Activated CD4-positive, CD25-positive, alpha-beta regulatory T cell treated with anti-CD3 and anti-CD28 coated beads, Interleukin-2, amount 50 U/mL, for 72 hours (primary cell): ENCODE results near the gene P2RX7.
A peak's percentile ranks its signal among the peaks of the same experiment; 100 is the strongest.

Experiments
- DNase-seq: peaks from one replicate; pipeline ENCODE4 v3.0.0; 2021

Gene P2RX7

DNA sequence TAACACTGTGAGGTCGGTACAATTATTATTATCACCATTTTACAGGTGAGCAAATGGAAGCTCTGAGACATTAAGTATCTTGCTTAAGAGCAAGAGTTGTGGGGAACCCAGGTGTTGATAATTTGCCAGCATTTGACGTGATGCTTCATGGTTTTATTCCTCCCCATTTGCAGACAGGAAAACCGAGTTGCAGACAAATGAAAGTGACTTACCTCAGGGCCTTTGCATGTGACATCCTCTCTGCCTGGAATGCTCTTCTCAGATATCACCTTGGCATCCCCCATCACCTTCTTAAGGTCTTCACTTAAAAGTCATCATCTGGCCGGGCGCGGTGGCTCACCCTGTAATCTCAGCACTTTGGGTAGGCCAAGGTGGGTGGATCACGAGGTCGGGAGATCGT lies 21.0 kb upstream of the P2RX7 start:
- DNase-seq = no peak

DNA sequence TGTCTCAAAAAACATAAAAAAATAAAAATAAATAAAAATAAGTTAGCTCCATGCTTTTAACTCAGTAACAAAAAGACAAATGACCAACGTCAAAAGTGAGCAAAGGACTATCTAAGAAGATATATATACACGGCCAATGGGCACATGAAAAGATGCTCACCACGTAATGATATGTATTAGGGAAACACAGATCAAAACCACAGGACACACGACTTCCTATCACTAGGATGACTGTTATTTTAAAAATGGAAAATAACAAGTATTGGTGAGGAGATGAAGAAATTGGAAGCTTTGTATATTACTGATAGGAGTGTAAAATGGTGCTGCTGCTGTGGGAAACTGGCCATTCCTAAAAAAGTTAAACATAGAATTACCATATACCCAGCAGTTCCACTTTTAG lies 20.2 kb upstream of the P2RX7 start:
- no peak for DNase-seq

DNA sequence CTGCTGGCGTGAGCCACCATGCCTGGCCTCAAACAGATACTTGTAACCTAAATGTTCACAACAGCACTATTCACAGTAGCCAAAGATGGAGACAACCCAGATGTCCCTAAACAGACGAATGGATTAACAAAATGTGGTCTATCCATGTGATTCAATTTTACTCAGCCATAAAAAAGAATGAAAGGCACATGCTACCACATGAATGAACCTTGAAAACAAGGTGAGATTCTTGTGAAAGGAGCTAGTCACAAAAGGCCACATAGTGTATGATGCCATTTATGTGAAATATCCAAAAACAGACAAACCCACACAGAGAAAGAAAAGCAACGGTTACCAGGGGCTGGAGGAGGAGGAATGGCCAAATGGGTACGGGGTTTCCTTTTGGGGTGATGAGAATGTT lies 19.6 kb upstream of the P2RX7 start:
- DNase-seq = no peak

DNA sequence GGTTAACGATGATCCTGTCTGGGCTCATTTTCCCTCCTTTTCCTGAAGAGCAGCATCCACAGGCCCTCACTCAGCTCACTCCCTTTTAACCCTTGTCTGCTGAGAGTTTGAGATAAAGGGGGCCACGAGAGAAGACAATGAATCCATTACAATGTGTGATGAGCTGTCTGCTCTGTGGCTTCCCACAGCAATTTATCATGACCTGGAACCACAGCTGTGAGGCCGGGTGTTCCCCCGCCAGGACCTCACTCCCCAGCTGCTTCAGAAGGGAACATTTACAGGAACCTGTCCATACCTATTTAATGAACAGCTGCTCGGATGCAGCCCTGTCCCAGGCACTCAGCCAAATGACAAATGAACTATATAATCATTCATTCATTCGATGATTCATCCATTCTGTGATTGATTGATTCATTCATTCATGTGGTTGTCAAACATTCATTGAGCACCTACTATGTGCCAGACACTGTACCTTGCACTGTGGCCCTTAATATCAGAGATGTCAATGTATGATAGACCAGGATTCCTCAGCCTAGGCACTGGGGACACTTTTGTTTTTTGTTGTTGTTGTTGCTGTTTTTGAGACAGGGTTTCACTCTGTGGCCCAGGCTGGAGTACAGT lies 18.5 kb upstream of the P2RX7 start:
- DNase-seq = no peak

DNA sequence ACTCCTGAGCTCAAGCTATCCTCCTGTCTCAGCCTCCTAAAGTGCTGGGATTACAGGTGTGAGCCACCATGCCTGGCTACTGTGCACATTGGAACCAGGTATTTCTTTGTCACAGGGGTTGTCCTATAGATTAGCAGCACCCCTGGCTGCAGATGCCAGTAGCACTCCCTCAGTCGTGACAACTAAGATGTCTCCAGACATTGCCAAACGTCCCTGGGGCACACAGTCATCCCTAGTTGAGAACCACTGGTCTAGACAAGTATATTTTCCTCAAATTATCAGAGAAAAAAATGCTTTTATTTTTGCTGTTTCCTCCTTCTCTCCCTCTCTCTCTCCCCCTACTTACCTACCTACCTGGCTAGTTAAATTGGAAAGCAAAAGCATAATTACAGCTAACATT lies 17.9 kb upstream of the P2RX7 start:
- DNase-seq = no peak

DNA sequence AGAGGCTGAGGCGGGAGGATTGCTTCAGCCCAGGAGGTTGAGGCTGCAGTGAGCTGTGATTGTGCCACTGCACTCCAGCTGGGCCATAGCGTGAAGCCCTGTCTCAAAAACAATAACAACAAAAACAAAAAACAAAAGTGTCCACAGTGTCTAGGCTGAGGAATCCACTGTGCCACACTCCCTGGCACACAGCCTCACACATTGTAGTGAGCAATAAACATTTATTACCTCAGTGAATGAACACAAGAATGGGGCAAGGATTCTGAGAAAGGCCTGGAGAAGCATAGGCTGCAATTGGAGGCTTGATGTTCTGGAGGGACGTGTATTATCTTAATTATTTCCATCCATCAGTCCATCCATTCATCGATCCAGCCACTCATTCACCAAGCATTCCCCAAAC lies 17.1 kb upstream of the P2RX7 start:
- DNase-seq = no peak

DNA sequence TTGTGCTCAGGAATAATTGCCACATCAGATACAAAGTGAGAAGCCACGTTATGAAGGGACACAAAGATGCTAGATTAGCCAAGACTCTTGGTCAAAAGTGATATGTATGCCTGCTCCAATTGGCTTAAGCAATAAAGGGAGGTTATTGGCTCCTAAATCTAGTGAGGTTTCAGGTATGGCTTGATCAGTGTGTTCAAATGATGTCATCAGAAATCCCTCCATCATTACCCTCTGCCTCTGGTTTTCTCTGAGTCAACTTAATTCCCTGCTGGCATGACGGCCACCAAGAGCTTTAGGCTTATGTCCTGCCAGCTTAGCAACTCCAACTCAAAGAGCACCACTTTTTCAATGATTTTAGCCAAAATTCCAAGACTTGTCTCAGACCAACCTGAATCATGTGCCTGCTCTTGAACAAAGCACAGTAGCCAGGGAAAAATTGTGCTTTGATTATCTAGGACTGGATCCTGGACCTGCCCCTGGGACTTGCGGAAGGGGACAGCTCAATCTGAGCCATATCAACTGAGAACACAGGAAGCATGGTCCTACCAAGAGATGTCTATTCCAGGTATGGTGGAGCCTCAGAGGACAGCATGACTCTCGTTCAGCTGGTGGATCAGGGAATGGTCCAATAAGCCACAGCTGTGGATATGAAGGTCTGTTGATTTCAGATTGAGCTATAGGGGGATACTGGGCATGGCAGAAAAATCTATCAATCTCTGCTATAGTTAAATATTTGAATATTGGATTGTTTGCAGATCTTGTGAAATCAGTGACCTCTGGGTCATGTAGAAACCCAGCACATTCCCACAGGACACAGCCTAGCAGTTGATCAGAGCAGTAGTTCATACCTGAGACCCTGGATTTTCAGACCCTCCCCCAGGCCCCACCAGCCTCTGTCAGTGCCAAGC lies 16.1 kb upstream of the P2RX7 start:
- no peak for DNase-seq

DNA sequence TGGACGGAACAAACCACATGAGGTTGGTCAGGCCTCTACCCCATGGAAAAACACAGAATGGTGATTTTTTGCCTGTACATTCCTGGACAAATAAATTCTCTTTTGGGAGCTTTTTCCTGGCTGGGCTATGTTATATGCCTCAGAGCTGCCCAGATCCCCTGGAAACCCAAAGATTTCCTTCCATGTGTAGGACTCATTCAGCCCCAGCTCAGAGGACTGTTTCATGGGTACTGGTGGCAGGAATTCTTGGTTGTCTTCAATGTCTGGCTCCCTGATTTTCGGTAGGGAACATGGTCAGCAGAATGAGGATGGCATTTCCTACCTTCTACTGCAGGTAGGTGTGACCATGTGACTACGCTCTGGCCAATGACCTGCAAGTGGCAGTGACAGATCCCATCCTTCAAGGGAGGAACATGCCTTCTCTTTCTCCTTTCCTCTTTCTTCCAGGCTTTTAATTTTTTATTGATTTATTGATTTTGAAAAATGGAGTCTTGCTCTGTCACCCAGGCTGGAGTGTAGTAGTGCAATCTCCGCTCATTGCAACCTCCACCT lies 15.4 kb upstream of the P2RX7 start:
- no peak for DNase-seq

DNA sequence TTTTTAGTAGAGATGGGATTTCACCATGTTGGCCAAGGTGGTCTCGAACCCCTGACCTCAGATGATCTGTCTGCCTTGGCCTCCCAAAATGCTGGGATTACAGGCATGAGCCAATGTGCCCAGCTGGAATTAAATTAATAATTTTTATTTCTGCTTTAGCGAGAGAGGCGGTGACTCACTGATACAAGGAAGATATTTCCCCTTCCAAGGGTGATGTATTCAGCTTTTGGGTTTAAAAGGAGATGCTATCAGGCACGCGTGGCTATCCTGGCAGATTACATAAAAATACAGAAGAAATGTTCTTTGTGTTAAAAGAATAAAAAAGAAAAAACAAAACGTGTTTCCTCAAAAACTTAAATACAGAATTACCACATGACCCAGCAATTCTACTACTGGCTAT lies 12.4 kb upstream of the P2RX7 start:
- DNase-seq = no peak

DNA sequence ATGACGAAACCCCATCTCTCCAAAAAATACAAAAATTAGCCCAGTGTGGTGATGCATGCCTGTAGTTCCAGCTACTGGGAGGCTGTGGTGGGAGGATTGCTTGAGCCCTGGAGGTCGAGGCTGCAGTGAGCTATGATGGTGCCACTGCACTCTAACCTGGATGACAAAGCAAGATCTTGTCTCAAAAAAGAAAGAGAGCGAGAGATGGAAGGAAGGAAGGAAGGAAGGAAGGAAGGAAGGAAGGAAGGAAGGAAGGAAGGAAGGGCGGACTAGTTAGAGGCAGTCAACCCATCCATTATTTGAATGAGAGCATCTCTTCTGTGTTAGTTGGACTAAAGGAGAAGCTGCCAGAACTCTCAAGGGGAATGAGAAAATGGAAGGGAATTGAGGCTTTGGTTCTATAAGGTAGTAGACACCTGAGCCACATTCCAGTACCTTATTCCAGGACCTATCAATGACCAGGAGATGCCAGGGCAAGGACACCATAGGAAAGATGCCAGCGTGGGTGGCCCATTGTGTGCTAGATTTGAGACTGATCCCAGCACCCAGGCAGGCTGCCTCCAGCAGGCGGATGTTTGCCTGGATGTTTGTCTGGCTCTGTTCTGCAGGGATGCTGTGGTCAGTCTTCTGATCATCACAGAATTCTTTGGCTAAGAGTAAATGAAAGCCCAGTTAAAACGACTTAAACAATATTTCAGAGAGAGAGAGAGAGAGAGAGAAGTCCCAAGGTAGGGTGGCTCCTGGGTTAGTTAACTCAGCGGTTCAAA lies 11.5 kb upstream of the P2RX7 start:
- no peak for DNase-seq

DNA sequence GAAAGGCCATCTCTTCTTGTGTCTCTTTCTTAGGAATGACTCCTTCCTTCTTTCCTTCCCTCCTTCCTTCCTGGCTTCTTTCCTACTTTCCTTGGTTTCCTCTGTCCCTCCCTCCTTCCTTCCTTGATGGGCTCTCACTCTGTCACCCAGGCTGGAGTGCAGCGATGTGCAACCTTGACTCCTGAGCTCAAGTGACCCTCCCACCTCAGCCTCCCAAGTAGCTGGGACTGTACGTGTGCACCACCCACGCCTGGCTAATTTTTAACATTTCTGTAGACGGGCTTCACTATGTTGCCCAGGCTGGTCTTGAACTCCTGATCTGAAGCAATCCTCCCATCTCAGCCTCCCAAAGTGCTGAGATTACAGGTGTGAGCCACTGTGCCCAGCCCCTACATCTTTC lies 10.9 kb upstream of the P2RX7 start:
- no peak for DNase-seq

DNA sequence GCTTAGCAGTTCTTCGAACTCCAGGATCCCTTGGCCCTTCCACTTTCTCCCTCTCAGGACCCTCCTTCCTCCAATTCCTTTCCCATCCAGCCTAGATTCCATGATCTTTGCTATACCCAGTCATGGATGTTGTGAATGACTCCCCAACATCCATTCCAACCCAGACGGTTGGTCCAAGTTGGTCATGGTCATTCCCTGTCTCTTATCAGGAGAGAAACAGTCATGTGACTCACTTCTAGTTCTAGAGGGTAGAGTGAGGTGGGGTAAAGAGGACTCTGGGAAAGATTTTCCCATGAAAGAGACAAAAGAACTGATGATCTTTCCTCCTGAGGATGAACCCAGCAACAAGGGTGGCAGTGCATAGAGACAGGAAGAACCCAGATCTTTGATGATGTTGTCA lies 9.2 kb upstream of the P2RX7 start:
- DNase-seq = no peak

DNA sequence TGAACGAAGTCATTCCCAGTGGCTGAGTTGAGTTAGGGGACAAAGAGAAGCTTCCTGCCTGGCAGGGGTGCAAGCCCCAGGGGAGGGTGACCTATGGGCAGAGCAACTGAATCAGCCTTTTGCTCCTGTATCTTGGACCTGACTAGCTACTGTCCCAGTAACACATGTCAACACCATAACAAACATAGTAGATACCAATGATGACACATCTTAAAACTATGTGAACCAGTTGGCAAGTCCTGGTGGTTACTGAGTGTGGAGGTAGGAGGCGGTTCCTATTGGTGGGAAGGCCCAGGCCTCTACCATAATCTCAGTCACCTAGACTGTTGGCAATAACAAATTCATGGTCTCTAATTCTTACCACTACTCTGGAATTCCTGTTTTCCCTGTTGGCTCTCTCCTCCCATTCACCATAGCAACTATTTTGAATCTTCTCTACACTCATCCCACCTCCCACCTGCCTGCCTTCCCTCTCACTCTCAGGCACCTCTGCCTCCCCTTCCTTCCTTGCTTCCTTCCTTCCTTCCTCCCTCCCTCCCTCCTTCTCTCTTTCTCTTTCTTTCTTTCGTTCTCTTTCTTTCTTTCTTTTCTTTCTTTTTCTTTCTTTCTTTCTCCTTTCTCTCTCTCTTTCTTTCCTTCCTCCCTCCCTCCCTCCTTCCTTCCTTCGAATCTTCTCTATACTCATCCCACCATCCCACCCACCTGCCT lies 8.1 kb upstream of the P2RX7 start:
- no peak for DNase-seq

DNA sequence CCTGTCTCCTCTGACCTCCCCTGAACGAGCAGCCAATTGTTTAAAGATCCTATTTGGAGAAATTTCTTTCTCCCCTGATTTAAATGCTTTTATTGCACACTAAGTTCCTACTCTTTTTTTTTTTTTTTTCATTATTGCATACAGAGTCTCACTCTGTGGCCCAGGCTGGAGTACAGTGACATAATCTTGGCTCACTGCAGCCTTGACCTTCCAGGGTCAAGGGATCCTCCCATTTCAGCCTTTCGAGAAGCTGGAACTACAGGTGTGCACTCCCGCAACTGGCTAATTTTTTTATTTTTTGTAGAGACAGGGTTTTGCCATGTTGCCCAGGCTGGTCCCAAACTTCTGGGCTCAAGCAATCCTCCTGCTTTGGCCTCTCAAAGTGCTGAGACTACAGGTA lies 5.2 kb upstream of the P2RX7 start:
- no peak for DNase-seq

DNA sequence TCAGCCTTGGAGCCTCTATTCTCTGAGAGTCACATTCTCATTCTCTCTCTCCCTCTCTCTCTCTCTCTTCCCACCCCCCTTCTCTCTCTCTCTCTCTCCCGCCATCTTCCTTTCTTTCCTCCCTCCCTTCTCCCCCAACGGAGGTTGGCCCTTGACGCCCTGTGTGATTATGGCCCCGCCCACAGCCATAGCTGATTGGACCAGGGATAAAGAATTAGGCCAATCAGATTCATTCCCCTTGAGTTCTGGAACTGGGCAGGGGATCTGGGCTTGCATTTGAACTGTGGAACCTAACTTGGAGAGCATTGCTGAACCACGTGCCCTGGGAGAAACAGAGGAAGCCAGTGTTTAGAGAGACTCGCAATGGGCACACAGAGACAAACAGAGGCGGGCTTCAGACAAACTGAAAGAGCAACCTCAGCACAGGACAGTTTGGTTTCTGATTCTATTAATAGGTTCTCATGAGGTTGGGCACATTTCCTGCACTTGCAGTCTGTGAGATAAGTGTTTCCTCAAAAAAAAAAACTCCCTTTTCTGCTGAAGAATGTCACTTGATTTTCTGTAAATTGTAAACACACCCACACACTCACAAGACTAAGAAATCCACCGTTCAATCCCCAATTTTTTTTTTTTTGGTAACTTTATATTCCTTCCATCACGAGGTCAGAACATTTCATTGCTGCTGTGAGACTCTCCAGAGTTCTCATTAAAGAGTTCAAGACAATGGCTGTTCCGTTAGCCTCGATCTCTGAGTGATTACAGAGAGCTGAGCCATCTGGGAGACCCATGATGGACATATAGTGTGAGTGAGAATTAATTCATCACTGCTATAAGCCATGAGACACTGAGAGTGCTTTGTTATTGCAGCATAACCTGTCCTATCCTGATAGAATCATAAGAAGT lies 3.5 kb upstream of the P2RX7 start:
- DNase-seq = peak; percentile 80

DNA sequence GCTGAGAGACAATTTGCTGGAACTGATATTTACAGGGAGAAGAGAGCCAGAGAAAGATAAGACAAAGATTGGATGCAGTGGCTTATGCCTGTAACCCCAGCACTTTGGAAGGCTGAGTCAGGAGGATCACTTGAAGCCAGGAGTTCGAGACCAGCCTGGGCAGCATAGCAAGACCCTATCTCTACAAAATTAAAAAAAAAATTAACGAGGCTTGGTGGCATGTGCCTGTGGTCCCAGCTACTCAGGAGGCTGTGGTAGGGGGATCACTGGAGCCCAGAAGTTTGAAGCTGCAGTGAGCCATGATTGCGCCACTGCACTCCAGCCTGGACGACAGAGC lies 2.9 kb upstream of the P2RX7 start:
- no peak for DNase-seq

DNA sequence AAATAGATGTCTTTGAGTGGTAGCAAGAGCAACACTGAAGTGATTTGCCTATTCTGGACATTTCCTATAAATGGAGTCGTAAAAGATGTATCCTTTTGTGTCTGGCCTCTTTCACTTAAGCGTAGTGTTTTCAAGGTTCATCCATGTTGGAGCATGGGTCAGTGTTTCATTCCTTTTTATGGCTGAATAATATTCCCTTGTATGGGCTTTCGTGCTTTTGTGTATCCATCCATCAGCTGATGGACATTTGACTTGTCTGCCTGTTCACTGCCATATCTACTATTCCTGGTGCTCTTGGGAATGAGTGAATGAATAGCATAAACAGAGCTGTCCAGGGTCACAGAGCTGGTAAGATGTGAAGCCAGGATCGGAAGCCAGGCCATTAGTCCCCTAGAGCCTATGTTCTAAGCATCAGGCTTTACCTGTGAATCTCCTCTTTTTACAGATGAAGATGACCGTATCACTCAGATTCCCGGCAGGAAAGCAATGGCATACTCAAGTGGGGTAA lies 1.8 kb upstream of the P2RX7 start:
- DNase-seq = no peak

DNA sequence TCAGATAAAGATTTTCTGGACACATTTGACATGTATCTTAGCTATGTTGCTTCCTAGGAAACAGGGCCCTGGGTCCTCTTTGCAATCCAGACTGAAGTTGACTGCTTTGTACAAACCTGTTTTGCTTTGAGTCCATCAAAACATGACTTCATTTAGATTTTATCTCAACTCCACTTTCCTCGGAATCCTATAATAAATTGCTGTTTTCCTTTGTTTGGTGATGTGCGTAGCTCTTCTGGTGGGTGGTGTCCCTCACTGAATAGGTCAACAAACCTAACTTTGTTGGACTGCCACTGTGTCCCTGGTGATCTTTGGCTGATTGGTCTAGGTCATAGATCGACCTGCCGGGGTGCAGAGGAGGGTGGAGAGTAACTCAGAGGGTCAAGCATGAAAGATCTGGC lies 735 bp upstream of the P2RX7 start:
- DNase-seq = no peak

DNA sequence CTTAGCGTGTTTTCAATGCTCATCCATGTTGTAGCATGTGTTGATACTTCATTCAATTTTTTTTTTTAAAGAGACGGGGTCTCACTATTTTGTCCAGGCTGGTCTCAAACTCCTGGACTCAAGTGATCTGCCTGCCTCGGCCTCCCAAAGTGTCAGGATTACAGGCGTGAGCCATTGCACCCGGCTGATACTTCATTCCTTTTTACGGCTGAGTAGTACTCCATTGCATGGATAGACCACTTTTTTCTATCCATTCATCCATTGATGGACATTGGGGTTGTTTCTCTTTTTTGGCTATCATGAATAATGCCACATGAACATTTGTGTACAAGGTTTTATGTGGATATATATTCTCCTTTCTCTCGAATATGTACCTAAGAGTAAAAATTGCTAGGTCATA lies 1.2 kb downstream of the P2RX7 start:
- DNase-seq = no peak

DNA sequence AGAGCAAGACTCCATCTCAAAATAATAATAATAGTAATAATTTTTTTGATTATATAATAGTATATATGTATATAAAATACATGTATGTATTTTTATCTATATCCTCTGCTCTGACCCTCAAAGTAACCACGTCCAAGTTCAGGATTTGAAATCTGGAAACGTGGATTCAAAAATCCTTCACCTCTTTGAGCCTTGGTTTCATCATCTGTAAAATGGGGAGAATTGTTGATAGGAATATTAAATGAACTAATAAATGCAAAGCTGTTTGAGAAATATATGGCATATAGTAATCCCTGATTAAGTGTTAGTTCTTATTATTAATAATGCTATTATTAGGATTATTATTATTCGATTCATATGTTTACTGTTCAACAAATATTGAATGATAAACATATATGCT lies 2.6 kb downstream of the P2RX7 start:
- DNase-seq = no peak

DNA sequence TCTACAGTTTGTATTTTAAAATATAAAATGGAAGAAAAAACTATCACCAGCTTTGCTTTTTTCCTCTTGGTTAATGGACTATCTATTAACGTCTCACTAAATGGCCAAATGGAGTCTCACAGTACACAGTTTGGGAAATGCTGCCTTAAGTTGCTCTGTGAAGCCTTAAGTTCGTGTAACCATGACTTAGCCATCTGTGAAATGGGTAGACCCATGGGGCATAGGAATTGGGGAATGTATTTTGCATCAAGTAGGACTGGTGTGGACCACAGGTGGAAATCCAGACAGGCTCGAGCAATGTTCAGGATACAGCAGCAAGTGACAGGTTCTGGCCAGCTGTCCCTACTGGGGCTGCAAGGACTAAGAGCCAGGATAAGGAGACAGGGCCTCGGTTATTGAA lies 4.8 kb downstream of the P2RX7 start:
- DNase-seq = no peak

DNA sequence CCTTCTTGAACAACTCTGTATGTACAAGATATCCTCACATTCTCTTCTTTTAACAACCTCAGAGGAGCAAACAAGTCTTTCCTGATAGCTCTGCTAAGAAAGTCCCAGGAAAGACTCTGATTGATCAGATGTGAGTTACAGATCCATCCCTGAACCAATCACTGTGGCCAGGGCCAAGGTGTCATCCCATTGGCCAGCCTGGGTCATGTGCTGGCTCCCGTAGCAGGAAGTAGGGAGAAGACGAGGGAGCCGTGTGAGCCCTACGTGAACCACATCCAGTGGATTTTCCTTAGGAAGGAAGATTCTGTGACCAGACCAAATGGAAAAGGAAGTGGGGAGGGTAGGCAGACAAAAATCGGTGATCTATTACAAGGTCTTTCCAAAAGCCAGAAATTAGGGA lies 5.6 kb downstream of the P2RX7 start:
- no peak for DNase-seq
